ENCODE measurements around the gene LAMC1.
"Not testable (repeated sequence)": the region's sequence is repeated elsewhere in the genome, so short reads cannot be mapped to it uniquely, and the experiment has no call there.

LAMC1 gene

GRCh38 chr1:183147735-183148134 is 124.5 kb downstream of the LAMC1 start:
- TF ChIP-seq CTCF (IDR thresholded peaks at IDR 0.05; ENCODE audit: unreplicated experiment in 3 of 3): no peak
- peaks cover 11% of the 10 kb centered on the region for H3K4me1 Mint-ChIP-seq
- H3K27me3 Mint-ChIP-seq (ENCODE audit: low read depth): no peaks in the 10 kb centered on the region

GRCh38 chr1:183148599-183148998 is 125.4 kb downstream of the LAMC1 start:
- Mint-ChIP-seq H3K36me3 (ENCODE audit: low read depth) (peaks cover 9% of the 10 kb centered on the region), H3K9me3 (no peaks in the 10 kb centered on the region), H3K27me3 (ENCODE audit: low read depth) (no peaks in the 10 kb centered on the region), H3K4me1 (peaks cover 11% of the 10 kb centered on the region), H3K4me3 (no peak overlapping the region), H3K27ac (peak overlapping the region; percentile 6 to 65 (median 35))
- TF ChIP-seq CTCF (IDR thresholded peaks at IDR 0.05; ENCODE audit: unreplicated experiment in 3 of 3): no peak

More at GRCh38 chr1:183147735-183148134, 124.5 kb downstream of the LAMC1 start:
- H3K36me3 Mint-ChIP-seq (ENCODE audit: low read depth): peaks cover 18% of the 10 kb centered on the region
- no peak overlapping the region for H3K27ac Mint-ChIP-seq
- no peak overlapping the region for H3K4me3 Mint-ChIP-seq
- H3K9me3 Mint-ChIP-seq: no peaks in the 10 kb centered on the region

- no peak for TF ChIP-seq CTCF (IDR thresholded peaks at IDR 0.05; ENCODE audit: unreplicated experiment in 3 of 3)
- peak overlapping the region in 1 of 3 experiments; percentile 32 for H3K27ac Mint-ChIP-seq
- no peaks in the 10 kb centered on the region for H3K27me3 Mint-ChIP-seq (ENCODE audit: low read depth)
- H3K4me1 Mint-ChIP-seq: peaks cover 11% of the 10 kb centered on the region
- peaks cover 4% of the 10 kb centered on the region for H3K36me3 Mint-ChIP-seq (ENCODE audit: low read depth)
- H3K9me3 Mint-ChIP-seq: no peaks in the 10 kb centered on the region
- no peak overlapping the region for H3K4me3 Mint-ChIP-seq
These were observed 126.1 kb downstream of the LAMC1 start for GRCh38 chr1:183149273-183149672.

GRCh38 chr1:183150032-183150431 is 126.8 kb downstream of the LAMC1 start:
- H3K36me3 Mint-ChIP-seq (ENCODE audit: low read depth); H3K9me3 Mint-ChIP-seq; H3K27ac Mint-ChIP-seq; H3K4me3 Mint-ChIP-seq; H3K27me3 Mint-ChIP-seq (ENCODE audit: low read depth): not testable (repeated sequence)
- H3K4me1 Mint-ChIP-seq: peaks cover 11% of the 10 kb centered on the region

- no peaks in the 10 kb centered on the region for H3K36me3 Mint-ChIP-seq (ENCODE audit: low read depth)
- no peak for TF ChIP-seq CTCF (IDR thresholded peaks at IDR 0.05; ENCODE audit: unreplicated experiment in 3 of 3)
- H3K4me3 Mint-ChIP-seq: no peak overlapping the region
- no peaks in the 10 kb centered on the region for H3K9me3 Mint-ChIP-seq
- no peaks in the 10 kb centered on the region for H3K27me3 Mint-ChIP-seq (ENCODE audit: low read depth)
- peaks cover 11% of the 10 kb centered on the region for H3K4me1 Mint-ChIP-seq
- H3K27ac Mint-ChIP-seq: no peak overlapping the region
These were observed 127.2 kb downstream of the LAMC1 start for GRCh38 chr1:183150445-183150844.

- Mint-ChIP-seq H3K9me3 (no peaks in the 10 kb centered on the region), H3K27me3 (ENCODE audit: low read depth) (no peaks in the 10 kb centered on the region), H3K4me1 (peaks cover 11% of the 10 kb centered on the region), H3K36me3 (ENCODE audit: low read depth) (no peaks in the 10 kb centered on the region), H3K4me3 (no peak overlapping the region), H3K27ac (no peak overlapping the region)
- no peak for TF ChIP-seq CTCF (IDR thresholded peaks at IDR 0.05; ENCODE audit: unreplicated experiment in 3 of 3)
These were observed 129.0 kb downstream of the LAMC1 start for GRCh38 chr1:183152180-183152579.

Measured in nephron (organoid).